Testis (tissue), 2 donors: ENCODE measurements around the gene KIF3B.
"Not testable (repeated sequence)": the region's sequence is repeated elsewhere in the genome, so short reads cannot be mapped to it uniquely, and the experiment has no call there.

Experiments
- POLR2A ChIP-seq: fragments of 450-650 bp; IDR thresholded peaks from one replicate; pipeline ENCODE4 v1.6.1; 2017; ENCODE audit warnings: antibody characterized with exemption, mild to moderate bottlenecking, moderate library complexity
- TF ChIP-seq, protein P1 (sequence below), 3 experiments: fragments of 450-650 bp in 2 of 3; fragments of 200-600 bp in 1 of 3; sonication (generic) in 1 of 3; IDR thresholded peaks; one replicate each; pipeline ENCODE4 v1.5.1; 2016 to 2019; ENCODE audit warnings: antibody characterized with exemption in 3 of 3, mild to moderate bottlenecking in 2 of 3, moderate library complexity in 1 of 3

DNA sequence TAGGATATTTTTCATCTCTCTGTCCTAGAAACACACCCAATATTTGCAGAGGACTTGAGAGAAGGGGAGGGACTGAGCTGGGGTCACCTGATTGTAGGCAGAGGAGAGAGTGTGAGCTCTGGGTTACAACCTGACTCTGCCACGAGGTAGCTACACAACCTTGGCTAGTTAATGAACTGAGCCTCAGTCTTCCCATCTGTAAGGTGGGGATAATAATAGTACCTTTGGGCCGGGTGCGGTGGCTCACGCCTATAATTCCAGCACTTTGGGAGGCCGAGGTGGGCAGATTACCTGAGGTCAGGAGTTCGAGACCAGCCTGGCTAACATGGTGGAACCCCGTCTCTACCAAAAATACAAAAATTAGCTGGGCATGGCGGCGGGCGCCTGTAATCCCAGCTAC lies 16.5 kb upstream of the KIF3B start:
- TF ChIP-seq POLR2A: not testable (repeated sequence)
- TF ChIP-seq, protein P1, sequence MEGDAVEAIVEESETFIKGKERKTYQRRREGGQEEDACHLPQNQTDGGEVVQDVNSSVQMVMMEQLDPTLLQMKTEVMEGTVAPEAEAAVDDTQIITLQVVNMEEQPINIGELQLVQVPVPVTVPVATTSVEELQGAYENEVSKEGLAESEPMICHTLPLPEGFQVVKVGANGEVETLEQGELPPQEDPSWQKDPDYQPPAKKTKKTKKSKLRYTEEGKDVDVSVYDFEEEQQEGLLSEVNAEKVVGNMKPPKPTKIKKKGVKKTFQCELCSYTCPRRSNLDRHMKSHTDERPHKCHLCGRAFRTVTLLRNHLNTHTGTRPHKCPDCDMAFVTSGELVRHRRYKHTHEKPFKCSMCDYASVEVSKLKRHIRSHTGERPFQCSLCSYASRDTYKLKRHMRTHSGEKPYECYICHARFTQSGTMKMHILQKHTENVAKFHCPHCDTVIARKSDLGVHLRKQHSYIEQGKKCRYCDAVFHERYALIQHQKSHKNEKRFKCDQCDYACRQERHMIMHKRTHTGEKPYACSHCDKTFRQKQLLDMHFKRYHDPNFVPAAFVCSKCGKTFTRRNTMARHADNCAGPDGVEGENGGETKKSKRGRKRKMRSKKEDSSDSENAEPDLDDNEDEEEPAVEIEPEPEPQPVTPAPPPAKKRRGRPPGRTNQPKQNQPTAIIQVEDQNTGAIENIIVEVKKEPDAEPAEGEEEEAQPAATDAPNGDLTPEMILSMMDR (IDR thresholded peaks at IDR 0.05): not testable (repeated sequence)
